ENCODE data around the gene PLEKHA6. TPM values are rescaled to one million over a fixed set of nuclear protein-coding genes. Genes with fewer than 3 reads are reported as not detected.
A peak's percentile ranks its signal among the peaks of the same experiment; 100 is the strongest.

Gene PLEKHA6
- polyA plus RNA-seq, 1 experiment, result 4.2 TPM

DNA sequence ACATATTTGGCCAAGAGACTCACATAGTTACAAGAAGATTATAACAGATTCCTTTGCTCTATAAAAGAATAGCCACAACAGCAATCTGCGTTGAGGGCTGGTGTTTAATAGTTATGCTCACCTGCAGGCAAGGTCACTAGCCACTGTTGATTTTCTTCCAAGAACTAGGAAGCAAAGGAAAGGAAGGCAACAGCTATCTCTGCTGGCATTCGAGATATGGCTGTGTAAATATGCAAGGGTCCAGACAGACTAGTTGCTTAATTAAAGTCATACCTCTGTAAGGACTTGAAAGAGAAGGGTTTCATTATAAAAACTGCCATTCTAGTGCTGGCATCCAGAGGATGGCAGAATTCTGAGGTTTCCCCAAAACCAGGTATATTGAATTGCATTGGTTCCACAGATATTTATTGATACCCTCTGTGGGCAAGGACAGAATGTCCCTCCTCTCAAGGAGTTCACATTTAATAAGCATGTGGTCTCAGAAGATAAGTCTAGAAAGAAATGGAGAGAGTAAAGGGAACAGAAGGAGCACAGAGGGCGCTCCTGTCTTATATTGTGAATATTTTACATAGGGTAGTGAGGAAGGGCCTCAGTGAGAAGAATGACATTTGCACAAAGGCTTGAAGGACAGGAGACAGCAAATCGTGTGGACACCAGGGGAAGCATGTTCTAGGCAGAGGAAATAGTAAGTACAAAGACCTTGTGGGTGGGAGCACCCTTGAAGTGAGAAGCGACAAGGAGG is 23.6 kb upstream of the PLEKHA6 start:
- TF ChIP-seq, protein P1, sequence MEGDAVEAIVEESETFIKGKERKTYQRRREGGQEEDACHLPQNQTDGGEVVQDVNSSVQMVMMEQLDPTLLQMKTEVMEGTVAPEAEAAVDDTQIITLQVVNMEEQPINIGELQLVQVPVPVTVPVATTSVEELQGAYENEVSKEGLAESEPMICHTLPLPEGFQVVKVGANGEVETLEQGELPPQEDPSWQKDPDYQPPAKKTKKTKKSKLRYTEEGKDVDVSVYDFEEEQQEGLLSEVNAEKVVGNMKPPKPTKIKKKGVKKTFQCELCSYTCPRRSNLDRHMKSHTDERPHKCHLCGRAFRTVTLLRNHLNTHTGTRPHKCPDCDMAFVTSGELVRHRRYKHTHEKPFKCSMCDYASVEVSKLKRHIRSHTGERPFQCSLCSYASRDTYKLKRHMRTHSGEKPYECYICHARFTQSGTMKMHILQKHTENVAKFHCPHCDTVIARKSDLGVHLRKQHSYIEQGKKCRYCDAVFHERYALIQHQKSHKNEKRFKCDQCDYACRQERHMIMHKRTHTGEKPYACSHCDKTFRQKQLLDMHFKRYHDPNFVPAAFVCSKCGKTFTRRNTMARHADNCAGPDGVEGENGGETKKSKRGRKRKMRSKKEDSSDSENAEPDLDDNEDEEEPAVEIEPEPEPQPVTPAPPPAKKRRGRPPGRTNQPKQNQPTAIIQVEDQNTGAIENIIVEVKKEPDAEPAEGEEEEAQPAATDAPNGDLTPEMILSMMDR (IDR thresholded peaks at IDR 0.05; ENCODE audit: insufficient read depth, low read depth, low read length), result no peak
- Histone ChIP-seq H3K27me3 (ENCODE audit: control insufficient read depth, insufficient read depth, low read length) (peaks cover 5% of the 10 kb centered on the region), H3K36me3 (ENCODE audit: control insufficient read depth, insufficient read depth, low read length) (no peaks in the 10 kb centered on the region), H3K4me3 (ENCODE audit: low read depth, low read length) (no peak overlapping the region)
- ChIA-PET POLR2A (no interaction called here), CTCF (interaction anchor here (1.7 to 3.6 kb wide), 2 partner anchors 15 to 20 kb away, joined by 6 to 21 read pairs; no protein-coding TSS in a partner anchor)
- no peak for DNase-seq (ENCODE audit: low read depth)

DNA sequence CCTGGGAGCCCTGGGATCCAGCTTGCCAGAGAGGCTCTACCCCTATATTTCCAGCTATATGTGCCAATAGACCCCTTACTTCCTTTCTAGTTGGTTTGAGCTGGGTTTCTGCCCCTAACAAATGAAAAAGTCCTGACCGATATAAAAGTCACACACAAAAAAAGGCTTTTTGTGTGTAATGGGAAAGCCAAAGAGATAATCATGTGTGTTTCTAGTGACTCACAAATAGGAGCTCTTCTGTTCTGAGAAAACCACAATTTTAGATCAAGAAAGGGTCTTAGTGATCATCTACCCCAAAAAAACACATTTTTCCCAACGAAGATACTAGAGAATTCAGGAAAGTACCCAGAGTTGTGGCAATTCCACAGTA is 23.0 kb upstream of the PLEKHA6 start:
- CTCF ChIA-PET, result interaction anchor here (1.7 to 3.6 kb wide), 2 partner anchors 15 to 20 kb away, joined by 6 to 21 read pairs; no protein-coding TSS in a partner anchor
- POLR2A ChIA-PET, result no interaction called here
- peaks cover 9% of the 10 kb centered on the region for H3K27me3 ChIP-seq (ENCODE audit: control insufficient read depth, insufficient read depth, low read length)
- TF ChIP-seq, protein P1 (IDR thresholded peaks at IDR 0.05; ENCODE audit: insufficient read depth, low read depth, low read length), result no peak
- no peaks in the 10 kb centered on the region for H3K36me3 ChIP-seq (ENCODE audit: control insufficient read depth, insufficient read depth, low read length)
- no peak for DNase-seq (ENCODE audit: low read depth)
- H3K4me3 ChIP-seq (ENCODE audit: low read depth, low read length), result no peak overlapping the region

DNA sequence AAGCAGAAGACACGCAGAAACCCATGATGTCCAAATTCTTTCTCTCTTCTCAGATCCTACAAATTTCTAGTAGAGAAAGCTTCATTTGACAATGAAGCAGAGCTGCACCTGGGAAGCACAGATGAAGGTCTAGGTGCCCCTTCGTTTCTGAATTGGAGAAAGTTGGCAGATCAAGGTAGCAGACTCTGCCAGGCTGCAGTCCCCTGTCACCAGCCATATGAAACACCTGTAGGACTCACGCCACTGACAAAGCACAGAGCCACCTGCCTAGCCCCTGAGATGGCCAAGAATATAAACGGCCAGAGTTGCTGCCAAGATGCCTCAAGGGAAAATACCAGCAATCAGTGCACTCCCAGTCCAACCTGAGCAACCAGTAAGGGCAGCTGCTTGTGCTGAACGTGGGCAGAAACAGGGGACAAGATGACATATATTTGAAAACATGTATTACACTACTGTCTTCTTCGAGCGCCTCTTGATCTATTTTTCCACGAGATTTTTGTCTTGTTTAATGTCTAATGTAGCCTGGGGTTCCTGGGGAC is 20.6 kb upstream of the PLEKHA6 start:
- H3K4me3 ChIP-seq (ENCODE audit: low read depth, low read length), result no peak overlapping the region

DNA sequence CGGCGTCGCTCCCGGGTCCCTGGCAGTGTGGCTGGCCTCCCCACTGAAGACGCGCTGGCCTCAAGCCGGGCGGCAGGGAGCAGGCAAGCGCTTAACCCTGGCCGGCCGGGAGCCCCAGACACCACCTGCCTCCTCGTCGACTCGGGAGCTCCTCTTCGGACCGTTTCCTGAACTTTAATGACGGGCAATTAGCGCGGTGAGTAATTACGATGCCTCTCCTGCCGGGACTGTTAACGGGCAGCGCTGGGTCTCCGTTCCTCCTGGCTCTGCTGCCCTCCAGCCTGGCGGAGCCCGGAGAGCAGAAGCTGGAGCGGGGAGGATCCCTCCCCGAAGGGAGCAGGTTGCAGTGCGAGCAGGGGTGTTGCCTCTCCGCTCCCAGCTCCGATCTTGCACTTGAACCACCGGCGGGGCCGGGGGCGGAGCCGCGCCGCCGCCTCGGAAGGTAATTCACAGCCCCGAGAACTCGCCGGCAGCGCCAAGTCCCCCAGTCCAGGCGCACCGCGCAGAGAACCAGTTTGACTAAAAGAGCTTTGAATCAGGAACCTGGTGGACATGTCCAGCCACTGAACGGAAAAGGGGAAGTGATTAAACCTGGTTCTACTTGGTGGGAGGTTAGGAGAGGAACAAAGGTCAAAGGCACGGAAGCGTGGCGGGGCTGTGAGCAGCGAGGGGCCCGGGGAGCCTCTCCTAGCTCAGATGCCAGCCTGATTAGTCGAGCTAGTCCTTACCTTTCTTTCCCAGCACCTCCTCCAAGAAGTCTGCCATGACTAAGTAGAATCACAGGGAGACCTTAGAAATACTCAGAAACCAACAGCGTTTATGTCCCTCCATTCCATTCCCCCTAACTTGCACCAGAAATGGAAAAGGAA is 18.3 kb upstream of the PLEKHA6 start:
- ChIA-PET CTCF (interaction anchor here (0.7 to 2.0 kb wide), 10 partner anchors 12 to 301 kb away, joined by 3 to 11 read pairs (median 4); no protein-coding TSS in a partner anchor), POLR2A (interaction anchor here (0.6 kb wide), 1 partner anchor 54 kb away, joined by 4 read pairs; no protein-coding TSS in a partner anchor)
- Histone ChIP-seq H3K36me3 (ENCODE audit: control insufficient read depth, insufficient read depth, low read length) (no peaks in the 10 kb centered on the region), H3K4me3 (ENCODE audit: low read depth, low read length) (peak overlapping the region; percentile 46), H3K27me3 (ENCODE audit: control insufficient read depth, insufficient read depth, low read length) (peaks cover 31% of the 10 kb centered on the region)
- DNase-seq (ENCODE audit: low read depth), result no peak
- TF ChIP-seq, protein P1 (IDR thresholded peaks at IDR 0.05; ENCODE audit: insufficient read depth, low read depth, low read length), result no peak

More for the DNA sequence above, 20.6 kb upstream of the PLEKHA6 start:
- ChIA-PET CTCF (interaction anchor here (0.7 to 3.6 kb wide), 7 partner anchors 8 to 218 kb away, joined by 3 to 21 read pairs (median 3); partner anchors contain the start of gene GOLT1A), POLR2A (no interaction called here)
- TF ChIP-seq, protein P1 (IDR thresholded peaks at IDR 0.05; ENCODE audit: insufficient read depth, low read depth, low read length), result no peak
- Histone ChIP-seq H3K36me3 (ENCODE audit: control insufficient read depth, insufficient read depth, low read length) (no peaks in the 10 kb centered on the region), H3K27me3 (ENCODE audit: control insufficient read depth, insufficient read depth, low read length) (peaks cover 21% of the 10 kb centered on the region)
- DNase-seq (ENCODE audit: low read depth), result no peak
